WERI-Rb-1 (cell line): ENCODE data around the gene PGLYRP1.

ENCODE experiments used
- DNase-seq: peaks from one replicate; pipeline ENCODE4 v3.0.0-alpha.2; 2020
- H3K27ac ChIP-seq: fragments of 250-450 bp; sonication (Bioruptor Pico); 2 replicates; pipeline ENCODE4 v1.5.1; 2020; ENCODE audit warnings: mild to moderate bottlenecking, moderate library complexity
- H3K27me3 ChIP-seq: fragments of 250-450 bp; sonication (Bioruptor Pico); 2 replicates; pipeline ENCODE4 v1.5.1; 2021; ENCODE audit warnings: mild to moderate bottlenecking, low read depth, moderate library complexity; ENCODE audit not compliant: insufficient read depth, severe bottlenecking
- H3K36me3 ChIP-seq: fragments of 250-450 bp; sonication (Bioruptor Pico); 2 replicates; pipeline ENCODE4 v1.5.1; 2020; ENCODE audit warnings: mild to moderate bottlenecking, moderate library complexity
- H3K4me3 ChIP-seq: 2 replicates; pipeline ENCODE4 v1.5.1; 2011; ENCODE audit warnings: low read depth, mild to moderate bottlenecking, control low read depth, low read length
- H3K9me3 ChIP-seq: fragments of 250-450 bp; sonication (Bioruptor Pico); 2 replicates; pipeline ENCODE4 v1.5.1; 2021; ENCODE audit warnings: mild to moderate bottlenecking, moderate library complexity; ENCODE audit not compliant: severe bottlenecking
- CTCF ChIP-seq: IDR thresholded peaks from 2 replicates; pipeline ENCODE4 v1.5.1; 2011; ENCODE audit warnings: low read depth, mild to moderate bottlenecking, control low read depth, inconsistent platforms, low read length

PGLYRP1 gene

DNA sequence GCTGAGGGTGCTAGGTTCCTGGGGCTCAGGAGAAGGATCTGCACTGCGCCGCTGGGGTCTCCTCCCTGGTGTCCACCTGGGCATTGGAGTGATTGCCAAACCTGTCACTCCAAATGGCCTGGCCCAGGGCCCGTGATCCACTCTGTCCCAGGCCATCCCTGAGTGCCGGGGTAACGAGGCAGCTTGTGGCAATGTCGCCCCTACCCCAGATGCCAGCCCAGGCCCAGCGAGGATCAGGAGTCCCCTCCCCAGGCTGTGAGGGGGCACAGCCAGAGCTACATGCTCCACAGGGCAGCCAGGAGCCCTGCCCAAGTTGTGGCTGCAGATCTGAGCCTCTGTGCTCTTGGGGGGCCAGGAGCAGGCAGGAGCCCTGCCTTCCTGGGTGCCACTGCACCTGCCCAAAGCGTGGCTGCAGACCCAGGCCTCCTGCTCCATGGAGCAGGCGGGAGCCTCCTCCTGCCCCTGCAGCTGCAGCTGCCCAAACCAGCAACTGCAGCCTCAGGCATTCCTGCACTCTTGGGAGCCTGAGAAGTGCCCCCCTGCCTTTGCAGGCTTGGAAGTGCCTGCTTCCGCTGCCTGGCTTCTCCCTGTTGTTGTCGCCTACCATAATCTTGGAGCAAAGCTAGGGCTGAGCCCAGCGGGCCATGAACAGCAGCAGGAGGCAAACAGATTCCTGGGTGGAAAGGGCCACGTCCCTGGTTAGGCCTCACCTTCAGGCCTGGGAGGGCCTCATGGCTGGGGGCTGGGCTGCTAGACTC is 13.3 kb upstream of the PGLYRP1 start:
- no peak for TF ChIP-seq CTCF
- no peaks in the 10 kb centered on the region for H3K36me3 ChIP-seq
- no peak overlapping the region for H3K4me3 ChIP-seq
- no peaks in the 10 kb centered on the region for H3K27me3 ChIP-seq
- no peak for DNase-seq
- no peaks in the 10 kb centered on the region for H3K9me3 ChIP-seq
- no peak overlapping the region for H3K27ac ChIP-seq

DNA sequence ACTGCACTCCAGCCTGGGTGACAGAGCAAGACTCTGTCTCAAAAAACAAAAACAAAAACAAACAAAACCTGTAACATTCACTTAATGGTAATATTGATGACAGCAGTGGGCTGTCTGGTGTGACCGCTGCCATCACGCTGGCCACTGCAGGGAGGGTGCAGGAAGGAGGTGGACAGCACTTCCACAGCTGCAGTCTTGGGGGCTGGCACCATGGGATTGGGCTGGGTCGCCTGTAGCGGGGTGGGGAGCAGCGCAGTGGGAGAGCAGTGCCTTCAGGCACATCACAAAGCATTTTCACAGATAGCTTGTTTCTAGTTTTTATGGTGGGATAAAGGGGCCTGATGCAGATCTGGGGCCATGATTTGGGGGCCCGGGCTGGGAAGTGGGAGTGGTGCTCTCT is 12.7 kb upstream of the PGLYRP1 start:
- Histone ChIP-seq H3K9me3 (no peaks in the 10 kb centered on the region), H3K36me3 (no peaks in the 10 kb centered on the region), H3K27me3 (no peaks in the 10 kb centered on the region), H3K27ac (no peak overlapping the region), H3K4me3 (no peak overlapping the region)
- TF ChIP-seq CTCF: no peak
- DNase-seq: no peak

DNA sequence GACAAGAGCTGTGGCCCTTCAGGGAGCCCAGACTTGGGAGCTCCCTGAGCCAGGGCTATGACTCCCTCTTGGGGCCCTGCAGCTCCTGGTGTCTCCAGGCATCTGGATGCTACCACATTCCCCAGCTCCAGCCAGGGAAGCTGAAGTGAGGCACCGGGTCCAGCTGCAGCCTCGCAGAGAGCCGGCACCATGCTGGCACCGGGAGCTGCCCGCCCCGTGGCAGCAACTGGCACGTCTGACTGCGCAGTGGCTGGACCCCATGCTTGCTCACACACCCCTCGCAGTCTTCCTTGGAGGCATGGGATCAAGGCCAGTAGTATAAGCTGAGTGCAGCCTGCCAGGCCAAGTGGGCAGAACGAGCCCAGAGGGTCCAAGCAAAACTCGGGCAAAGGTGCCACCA is 10.5 kb upstream of the PGLYRP1 start:
- no peaks in the 10 kb centered on the region for H3K27me3 ChIP-seq
- no peak for TF ChIP-seq CTCF
- no peak for DNase-seq
- no peak overlapping the region for H3K27ac ChIP-seq
- H3K4me3 ChIP-seq: no peak overlapping the region
- no peaks in the 10 kb centered on the region for H3K9me3 ChIP-seq
- H3K36me3 ChIP-seq: no peaks in the 10 kb centered on the region

GRCh38 chr19:46032597-46033025 is 9.8 kb upstream of the PGLYRP1 start:
- Histone ChIP-seq H3K9me3 (no peaks in the 10 kb centered on the region), H3K27me3 (no peaks in the 10 kb centered on the region), H3K36me3 (no peaks in the 10 kb centered on the region), H3K4me3 (no peak overlapping the region), H3K27ac (no peak overlapping the region)
- no peak for TF ChIP-seq CTCF
- no peak for DNase-seq

DNA sequence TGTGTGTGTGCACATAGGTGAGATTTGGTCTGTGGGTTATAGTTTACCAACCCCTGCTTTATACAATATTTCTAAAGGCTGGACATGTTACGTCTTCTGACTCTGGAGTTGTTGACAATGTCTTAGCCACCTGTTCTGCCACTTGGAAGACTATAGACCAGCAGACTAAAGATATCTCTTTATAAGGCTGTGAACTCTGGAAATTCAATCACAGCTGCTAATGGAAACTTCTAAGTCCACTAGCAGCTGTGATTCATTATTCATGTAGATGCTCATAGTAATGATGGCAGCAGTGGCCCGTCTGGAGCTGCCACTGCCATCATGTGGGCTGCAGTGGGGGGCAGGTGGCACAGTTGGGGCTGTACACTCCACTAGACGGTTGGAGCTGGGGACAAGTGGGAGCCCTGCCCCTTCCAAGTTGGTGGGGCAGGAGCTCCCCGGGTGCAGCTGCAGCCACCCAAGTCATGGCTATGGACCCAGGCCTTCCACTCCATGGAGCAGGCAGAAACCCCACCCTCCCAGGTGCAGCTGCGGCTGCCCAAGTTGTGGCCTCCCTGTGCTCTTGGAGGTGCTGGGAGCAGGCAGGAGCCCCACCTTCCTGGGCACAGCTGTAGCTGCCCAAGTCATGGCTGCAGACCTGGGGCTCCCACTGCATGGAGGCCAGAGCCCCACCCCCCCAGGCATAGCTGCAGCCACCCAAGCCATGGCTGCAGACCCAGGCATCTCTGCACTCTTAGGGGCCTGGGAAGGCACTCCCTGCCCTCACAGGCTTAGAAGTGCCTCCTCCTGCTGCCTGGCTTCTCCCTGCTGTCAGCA is 9.1 kb upstream of the PGLYRP1 start:
- Histone ChIP-seq H3K9me3 (no peaks in the 10 kb centered on the region), H3K27me3 (no peaks in the 10 kb centered on the region), H3K27ac (no peak overlapping the region), H3K36me3 (no peaks in the 10 kb centered on the region), H3K4me3 (no peak overlapping the region)
- no peak for DNase-seq
- no peak for TF ChIP-seq CTCF
